Natural killer cell treated with Interleukin-12 subunit alpha and Interleukin-12 subunit beta and Interleukin-15 and Interleukin-18, amount 100 ng/mL, for 72 hours (primary cell): ENCODE measurements around the gene HTATSF1. TPM values are rescaled to one million over a fixed set of nuclear protein-coding genes. Genes with fewer than 3 reads are reported as not detected.

Experiments
- ATAC-seq, 2 donors: fragments of 150-1000 bp; cut with Tn5 transposase in 1 of 2; sonication (Bioruptor Pico), chemical (Tn5 transposase) in 1 of 2; 2 replicates each; pipeline ENCODE4 v1.10.0; 2021
- DNase-seq: peaks from one replicate; pipeline ENCODE4 v3.0.0; 2022; ENCODE audit warnings: low spot score
- H3K27ac Mint-ChIP-seq, 2 donors: 1 replicate in 1 of 2; 2 replicates in 1 of 2; pipeline ENCODE4 v1.8.0; 2022; ENCODE audit warnings: mixed read lengths in 2 of 2, mild to moderate bottlenecking in 1 of 2, moderate library complexity in 1 of 2
- H3K27me3 Mint-ChIP-seq, 2 donors: 1 replicate in 1 of 2; 2 replicates in 1 of 2; pipeline ENCODE4 v1.8.0; 2022; ENCODE audit warnings: mixed read lengths in 2 of 2
- H3K36me3 Mint-ChIP-seq: one replicate; pipeline ENCODE4 v1.8.0; 2022; ENCODE audit warnings: mixed read lengths
- H3K4me1 Mint-ChIP-seq, 2 donors: 1 replicate in 1 of 2; 2 replicates in 1 of 2; pipeline ENCODE4 v1.8.0; 2022; ENCODE audit warnings: low read depth in 2 of 2, mixed read lengths in 2 of 2, mild to moderate bottlenecking in 1 of 2
- H3K4me3 Mint-ChIP-seq: one replicate; pipeline ENCODE4 v1.8.0; 2022; ENCODE audit warnings: mixed read lengths
- H3K9me3 Mint-ChIP-seq: 2 replicates; pipeline ENCODE4 v1.8.0; 2022; ENCODE audit warnings: mixed read lengths
- total RNA-seq, 2 donors: library from RNA; stranded (reverse); gene quantifications; one replicate each; pipeline ENCODE4 v1.2.3, GENCODE V29; 2022

The HTATSF1 gene
- total RNA-seq, 2 donors from 2014 or later = 33.3 to 52.2 TPM

DNA sequence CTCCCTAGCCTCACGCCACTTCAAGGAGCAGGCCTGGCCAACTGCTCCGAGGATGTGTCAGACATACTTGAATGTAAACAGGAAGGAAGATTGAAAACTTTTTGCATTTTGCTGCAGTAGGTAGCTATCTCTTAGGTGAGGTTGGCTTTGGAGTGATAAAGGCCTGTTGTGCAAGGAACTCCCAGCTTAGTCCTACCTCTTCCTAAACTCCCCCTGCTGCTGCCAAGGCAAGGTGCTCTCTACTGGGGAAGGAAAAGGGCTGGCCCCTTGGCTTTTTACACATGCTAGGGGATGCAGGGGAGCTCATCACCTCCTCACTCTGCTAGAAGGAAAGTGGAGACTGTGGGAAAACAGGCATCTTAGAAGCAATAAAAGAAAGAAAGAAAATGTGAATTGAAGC lies 20.4 kb upstream of the HTATSF1 start:
- no peaks in the 10 kb centered on the region for H3K9me3 Mint-ChIP-seq
- DNase-seq (no peak), ATAC-seq (no peak)
- H3K4me1 Mint-ChIP-seq = peaks cover 0 to 3% of the 10 kb centered on the region in 2 donors
- no peak overlapping the region for H3K27ac Mint-ChIP-seq
- H3K4me3 Mint-ChIP-seq = no peak overlapping the region
- H3K36me3 Mint-ChIP-seq = no peaks in the 10 kb centered on the region
- H3K27me3 Mint-ChIP-seq = peaks cover 0 to 18% of the 10 kb centered on the region in 2 donors

DNA sequence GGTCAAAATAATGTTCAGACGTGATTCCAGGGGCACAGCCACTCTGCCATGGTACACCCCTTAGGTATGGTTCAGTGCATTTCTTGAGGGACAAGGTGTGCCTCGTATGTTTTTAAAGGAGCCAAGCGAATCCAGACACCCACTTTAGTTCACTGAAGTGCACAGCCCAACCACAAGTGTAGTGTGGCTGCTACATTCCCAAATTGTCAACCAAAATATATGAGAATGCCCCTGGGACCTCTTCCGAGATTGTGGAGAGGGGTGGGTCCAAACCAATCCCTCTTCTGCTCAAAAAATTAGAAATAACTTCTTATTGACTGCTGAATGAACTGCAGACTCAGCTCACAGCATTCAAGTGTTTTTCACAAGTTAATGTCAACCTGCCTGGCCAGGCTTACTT lies 17.0 kb upstream of the HTATSF1 start:
- no peak overlapping the region for H3K4me3 Mint-ChIP-seq
- no peaks in the 10 kb centered on the region for H3K9me3 Mint-ChIP-seq
- H3K36me3 Mint-ChIP-seq = no peaks in the 10 kb centered on the region
- H3K4me1 Mint-ChIP-seq = no peaks in the 10 kb centered on the region
- DNase-seq (no peak), ATAC-seq (no peak)
- no peak overlapping the region for H3K27ac Mint-ChIP-seq
- H3K27me3 Mint-ChIP-seq = peaks cover 6 to 21% of the 10 kb centered on the region in 2 donors

DNA sequence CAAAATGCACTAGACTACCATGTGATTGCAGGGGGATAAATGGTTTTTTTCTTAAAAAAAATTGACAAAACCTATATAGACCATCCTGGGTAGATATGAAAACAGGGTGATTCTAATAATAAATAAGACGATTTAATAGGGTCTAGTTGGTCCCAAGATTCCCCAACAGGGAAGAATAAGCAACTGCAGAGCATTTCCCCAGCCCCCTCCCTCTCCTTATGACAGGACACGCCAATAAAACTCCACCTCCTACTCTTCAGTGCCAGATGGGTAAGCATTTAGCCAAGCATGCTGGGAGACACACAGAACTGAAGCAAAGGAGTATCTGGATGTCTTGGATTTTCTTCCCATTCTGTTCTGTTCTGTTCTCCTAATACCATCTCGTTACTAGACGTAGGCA lies 9.7 kb upstream of the HTATSF1 start, which contains the start of gene BRS3:
Gene BRS3 (plus strand): TSS at position 301 of the 400 bp plus-strand sequence. CDS start 168 bp downstream, outside the sequence.
- Mint-ChIP-seq H3K9me3 (no peaks in the 10 kb centered on the region), H3K4me3 (no peak within 1 kb of the TSS), H3K4me1 (no peaks in the 10 kb centered on the region), H3K27me3 (peaks cover 34 to 45% of the 10 kb centered on the region in 2 donors), H3K36me3 (no peaks in the 10 kb centered on the region), H3K27ac (no peak within 1 kb of the TSS)
- no peak for DNase-seq
- no peak for ATAC-seq

DNA sequence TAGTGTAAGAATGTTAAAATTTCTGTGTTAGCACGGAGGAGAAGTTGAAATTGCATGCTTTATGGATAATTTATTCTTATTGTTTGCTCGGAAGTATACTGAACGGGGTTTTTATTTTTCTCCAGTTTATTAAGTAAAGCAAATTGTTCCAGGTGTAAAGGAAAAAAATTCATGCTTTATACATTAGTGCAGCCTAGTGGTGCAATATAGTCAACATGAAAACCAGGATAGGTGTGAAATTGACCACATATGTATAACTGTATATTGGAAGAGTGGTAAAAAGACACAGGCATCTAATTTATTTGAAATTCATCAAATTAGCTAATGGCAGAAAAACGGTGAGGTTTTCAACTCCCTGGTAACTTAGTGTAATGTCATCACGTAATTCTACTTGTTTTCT lies 8.7 kb upstream of the HTATSF1 start:
- Mint-ChIP-seq H3K27ac (no peak overlapping the region), H3K4me3 (no peak overlapping the region), H3K9me3 (no peaks in the 10 kb centered on the region), H3K27me3 (peaks cover 30 to 39% of the 10 kb centered on the region in 2 donors), H3K4me1 (no peaks in the 10 kb centered on the region), H3K36me3 (no peaks in the 10 kb centered on the region)
- no peak for DNase-seq
- no peak for ATAC-seq

DNA sequence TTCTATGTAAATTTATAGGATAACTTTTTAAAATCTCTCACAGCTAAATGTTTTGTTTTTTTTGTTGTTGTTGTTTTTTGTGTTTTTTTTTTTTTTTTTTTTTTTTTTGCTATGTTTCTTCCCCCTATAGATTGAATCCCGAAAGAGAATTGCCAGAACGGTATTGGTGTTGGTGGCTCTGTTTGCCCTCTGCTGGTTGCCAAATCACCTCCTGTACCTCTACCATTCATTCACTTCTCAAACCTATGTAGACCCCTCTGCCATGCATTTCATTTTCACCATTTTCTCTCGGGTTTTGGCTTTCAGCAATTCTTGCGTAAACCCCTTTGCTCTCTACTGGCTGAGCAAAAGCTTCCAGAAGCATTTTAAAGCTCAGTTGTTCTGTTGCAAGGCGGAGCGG lies 5.6 kb upstream of the HTATSF1 start:
- Mint-ChIP-seq H3K4me3 (no peak overlapping the region), H3K27ac (no peak overlapping the region)

DNA sequence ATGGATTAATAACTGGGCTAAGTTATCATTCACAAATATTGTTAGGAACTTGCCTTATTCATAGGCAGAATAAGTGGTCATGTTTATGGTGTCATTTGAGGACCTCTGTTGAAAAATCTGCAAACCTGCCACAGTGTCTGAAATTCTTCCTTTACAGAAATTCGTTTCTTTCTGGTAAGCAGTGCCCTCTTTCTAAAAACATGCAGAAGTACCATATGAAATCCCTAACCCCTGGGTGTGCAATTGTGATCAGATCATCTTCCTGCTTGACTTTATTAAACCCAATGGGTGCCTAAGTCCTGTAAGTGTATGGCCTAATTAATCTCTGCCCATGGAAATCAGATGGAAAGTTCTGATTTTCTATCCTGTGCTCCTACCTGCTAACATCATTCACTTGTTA lies 4.4 kb upstream of the HTATSF1 start:
- no peaks in the 10 kb centered on the region for H3K9me3 Mint-ChIP-seq
- DNase-seq (no peak), ATAC-seq (no peak)
- H3K27ac Mint-ChIP-seq = no peak overlapping the region
- peaks cover 20 to 32% of the 10 kb centered on the region in 2 donors for H3K27me3 Mint-ChIP-seq
- no peak overlapping the region for H3K4me3 Mint-ChIP-seq
- H3K4me1 Mint-ChIP-seq = no peaks in the 10 kb centered on the region
- H3K36me3 Mint-ChIP-seq = no peaks in the 10 kb centered on the region

More for the DNA sequence above, 5.6 kb upstream of the HTATSF1 start:
- H3K9me3 Mint-ChIP-seq = no peaks in the 10 kb centered on the region
- DNase-seq = no peak
- no peak for ATAC-seq
- no peaks in the 10 kb centered on the region for H3K4me1 Mint-ChIP-seq
- peaks cover 20 to 32% of the 10 kb centered on the region in 2 donors for H3K27me3 Mint-ChIP-seq
- H3K36me3 Mint-ChIP-seq = no peaks in the 10 kb centered on the region

DNA sequence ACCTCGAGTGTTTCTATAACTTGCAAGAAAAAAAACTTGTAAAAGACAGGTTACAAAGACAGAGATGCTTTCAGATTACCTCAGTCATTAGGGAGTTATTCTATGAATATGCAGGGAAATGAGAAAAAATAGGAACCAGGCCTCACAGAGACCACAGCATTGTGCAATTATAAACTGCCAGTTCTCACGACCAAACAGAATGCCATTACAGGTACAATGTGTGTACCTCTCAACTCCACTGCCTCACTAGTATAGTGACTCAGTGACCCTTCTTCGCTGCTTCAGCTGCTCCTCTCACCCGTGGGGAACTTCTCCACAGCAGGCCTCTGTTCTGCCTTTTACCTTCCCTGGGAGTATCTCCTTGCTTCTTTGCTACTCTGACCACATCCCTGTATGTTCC lies 2.3 kb upstream of the HTATSF1 start:
- H3K27me3 Mint-ChIP-seq = peaks cover 15 to 17% of the 10 kb centered on the region in 2 donors
- DNase-seq (no peak), ATAC-seq (no peak)
- H3K4me3 Mint-ChIP-seq = peak overlapping the region; percentile 17
- peak overlapping the region in 1 of 2 donors; percentile 86 for H3K27ac Mint-ChIP-seq
- peaks cover 3 to 10% of the 10 kb centered on the region in 2 donors for H3K4me1 Mint-ChIP-seq
- peaks cover 4% of the 10 kb centered on the region for H3K36me3 Mint-ChIP-seq
- H3K9me3 Mint-ChIP-seq = no peaks in the 10 kb centered on the region

DNA sequence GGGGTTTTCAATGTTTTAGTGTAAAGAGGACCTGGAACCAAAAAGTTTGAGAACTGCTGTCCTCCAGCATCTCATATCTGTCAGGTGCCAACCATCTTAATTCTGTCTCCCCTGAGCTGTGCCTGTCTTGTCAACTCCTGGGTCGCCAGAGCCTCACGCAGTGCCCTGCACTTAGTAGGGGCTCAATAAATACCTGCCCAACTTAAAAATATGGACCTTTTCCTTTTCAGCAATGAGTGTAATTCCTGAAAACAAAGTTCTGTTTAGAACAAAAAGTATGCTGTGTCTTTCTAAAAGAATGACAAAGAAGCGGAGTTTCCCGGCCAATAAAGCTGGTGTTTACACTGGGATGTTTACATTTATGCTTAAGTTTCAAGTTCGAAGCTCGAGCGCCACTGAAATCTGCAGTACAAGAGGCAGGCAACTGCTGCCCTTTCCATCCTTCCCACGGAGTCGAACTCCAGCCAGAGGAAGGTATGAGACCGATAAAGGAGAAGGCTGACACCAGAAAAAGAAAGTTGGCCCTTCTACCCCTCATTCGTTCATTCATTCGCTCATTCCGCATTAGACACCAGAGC lies 1.1 kb upstream of the HTATSF1 start:
- Mint-ChIP-seq H3K9me3 (no peaks in the 10 kb centered on the region), H3K4me3 (peak overlapping the region; percentile 83), H3K4me1 (peaks cover 3 to 10% of the 10 kb centered on the region in 2 donors), H3K36me3 (peaks cover 4% of the 10 kb centered on the region), H3K27ac (peak overlapping the region; percentile 86 to 95), H3K27me3 (peaks cover 7 to 11% of the 10 kb centered on the region in 2 donors)
- DNase-seq (no peak), ATAC-seq (no peak)

DNA sequence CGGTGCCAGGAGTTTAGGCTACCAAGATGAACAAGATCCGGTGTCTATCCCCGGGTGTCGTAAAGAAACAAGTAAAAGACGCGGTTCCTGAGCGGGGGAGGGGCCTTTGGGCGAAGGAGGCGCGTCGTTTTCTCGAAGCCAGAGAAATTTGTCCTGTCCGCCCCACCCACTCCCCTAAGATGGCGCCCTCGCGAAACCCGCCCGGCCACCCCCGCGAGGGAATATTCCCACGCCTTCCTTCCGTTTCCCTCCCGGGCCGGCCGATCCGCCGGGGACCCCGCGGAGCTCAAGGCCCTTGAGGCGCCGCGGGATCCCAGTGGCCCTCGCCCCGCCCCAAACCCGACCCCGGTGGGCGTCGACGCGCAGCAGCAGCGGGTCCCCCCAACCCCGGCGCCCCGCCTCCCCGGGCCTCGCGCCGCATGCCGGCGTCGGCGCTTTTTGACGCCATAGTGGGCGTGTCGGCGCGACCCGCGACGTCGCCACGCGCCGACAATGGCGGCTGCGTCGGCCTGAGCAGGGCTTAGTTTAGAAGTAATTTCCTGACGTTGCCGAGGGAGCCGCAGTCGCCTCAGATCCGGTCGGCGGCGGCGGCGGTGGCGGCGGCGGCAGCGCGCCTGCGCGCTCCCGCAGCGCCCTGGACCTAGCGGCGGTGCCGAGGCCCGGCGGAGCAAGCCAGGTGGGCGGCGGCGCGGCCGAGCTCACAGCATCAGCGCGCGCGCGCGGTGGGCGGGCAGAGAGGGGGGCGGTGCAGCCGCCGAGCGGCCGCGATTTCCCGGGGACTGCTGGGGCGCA lies 432 bp upstream of the HTATSF1 start:
- DNase-seq = peak; percentile 89
- peaks cover 4% of the 10 kb centered on the region for H3K36me3 Mint-ChIP-seq
- H3K4me3 Mint-ChIP-seq = peak overlapping the region; percentile 93
- peaks cover 3 to 10% of the 10 kb centered on the region in 2 donors for H3K4me1 Mint-ChIP-seq
- H3K27ac Mint-ChIP-seq = peak overlapping the region; percentile 86 to 95
- H3K9me3 Mint-ChIP-seq = no peaks in the 10 kb centered on the region
- peak; percentile 91 for ATAC-seq
- peaks cover 5 to 9% of the 10 kb centered on the region in 2 donors for H3K27me3 Mint-ChIP-seq

DNA sequence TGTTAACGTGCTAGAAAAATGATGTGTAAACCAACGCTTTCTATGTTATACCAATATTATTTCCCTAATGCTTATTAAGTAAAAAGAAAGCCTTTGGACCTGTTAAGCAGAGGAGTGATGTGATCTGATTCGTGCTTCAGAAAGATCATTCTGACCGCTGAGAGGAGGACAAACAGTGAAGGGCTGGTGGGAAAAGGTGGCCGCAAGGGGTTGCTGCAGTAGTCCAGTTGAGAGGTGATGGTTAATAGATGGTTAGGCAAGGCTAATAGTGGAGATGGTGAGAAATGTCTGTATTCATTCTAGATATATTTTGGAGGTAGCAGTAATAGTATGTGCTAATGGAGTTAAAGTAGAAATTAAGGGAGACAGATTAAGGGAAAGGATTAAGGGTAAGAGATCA lies 21.7 kb downstream of the HTATSF1 start:
- ATAC-seq (no peak), DNase-seq (no peak)
- no peaks in the 10 kb centered on the region for H3K9me3 Mint-ChIP-seq
- peaks cover 0 to 4% of the 10 kb centered on the region in 2 donors for H3K4me1 Mint-ChIP-seq
- no peak overlapping the region for H3K4me3 Mint-ChIP-seq
- no peak overlapping the region for H3K27ac Mint-ChIP-seq
- peaks cover 0 to 8% of the 10 kb centered on the region in 2 donors for H3K27me3 Mint-ChIP-seq
- no peaks in the 10 kb centered on the region for H3K36me3 Mint-ChIP-seq

DNA sequence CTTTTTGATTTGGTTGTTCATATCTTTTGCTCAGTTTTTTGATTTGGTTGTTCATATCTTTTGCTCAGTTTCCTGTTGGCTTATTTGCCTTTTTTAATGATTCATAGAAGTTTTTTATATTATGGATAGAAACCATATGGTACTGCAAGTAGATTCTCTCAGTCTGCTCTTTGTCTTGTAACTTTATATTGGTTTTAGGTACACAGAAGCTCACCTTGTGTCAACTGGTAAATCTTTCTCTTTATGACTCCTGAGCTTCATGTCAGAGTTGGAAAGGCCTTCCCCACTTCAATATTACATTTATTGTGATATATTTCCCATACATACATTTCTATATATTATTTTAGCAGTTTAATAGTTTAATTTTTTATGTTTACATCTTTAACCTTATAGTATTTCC lies 26.4 kb downstream of the HTATSF1 start:
- Mint-ChIP-seq H3K4me1 (peaks cover 2 to 4% of the 10 kb centered on the region in 2 donors), H3K27me3 (peaks cover 0 to 19% of the 10 kb centered on the region in 2 donors), H3K36me3 (no peaks in the 10 kb centered on the region), H3K9me3 (no peaks in the 10 kb centered on the region), H3K27ac (no peak overlapping the region), H3K4me3 (no peak overlapping the region)
- DNase-seq = no peak
- ATAC-seq = no peak

DNA sequence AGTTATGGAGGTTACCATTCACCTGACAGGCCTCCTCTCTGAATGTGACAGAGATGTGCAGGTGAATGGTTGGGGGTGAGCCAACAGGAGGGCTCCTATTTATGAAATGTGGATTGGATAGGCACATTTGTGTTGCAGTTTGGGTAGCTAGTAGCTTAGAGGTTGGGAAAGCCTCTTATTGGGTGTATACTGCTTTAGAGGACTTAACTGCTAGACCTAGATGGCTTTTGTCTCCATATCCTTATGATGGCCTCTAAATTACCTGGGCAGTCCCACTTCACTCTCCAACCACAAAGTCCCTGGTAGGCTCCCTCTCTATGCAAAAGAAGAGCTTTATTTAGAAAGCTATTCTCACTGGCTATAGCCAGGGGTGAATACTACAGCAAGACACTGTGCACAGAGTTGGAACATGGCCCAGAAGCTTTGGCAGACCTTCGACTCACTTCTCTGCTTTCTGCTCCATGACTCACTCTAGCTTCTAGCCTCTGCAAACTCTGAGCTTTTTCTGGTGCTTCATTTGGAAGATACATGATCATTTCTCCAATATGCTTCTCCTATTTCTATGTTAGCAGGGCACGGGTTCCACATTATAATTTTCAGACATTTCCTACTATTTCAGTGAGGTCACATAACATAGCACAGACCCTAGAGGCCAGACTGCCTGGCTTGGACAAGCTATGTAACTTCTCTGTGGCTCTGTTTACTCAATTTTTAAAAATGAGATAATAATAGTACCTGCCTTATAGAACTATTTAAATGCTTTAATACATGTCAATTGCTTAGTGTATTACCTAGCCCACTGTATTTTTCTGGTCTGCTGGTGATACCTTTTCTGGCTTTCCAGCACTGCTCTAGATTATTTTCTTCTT lies 28.6 kb downstream of the HTATSF1 start:
- H3K4me3 Mint-ChIP-seq = no peak overlapping the region
- no peak overlapping the region for H3K27ac Mint-ChIP-seq
- H3K27me3 Mint-ChIP-seq = peaks cover 0 to 28% of the 10 kb centered on the region in 2 donors
- no peak for DNase-seq
- no peaks in the 10 kb centered on the region for H3K36me3 Mint-ChIP-seq
- ATAC-seq = no peak
- H3K4me1 Mint-ChIP-seq = peaks cover 4 to 5% of the 10 kb centered on the region in 2 donors
- no peaks in the 10 kb centered on the region for H3K9me3 Mint-ChIP-seq

DNA sequence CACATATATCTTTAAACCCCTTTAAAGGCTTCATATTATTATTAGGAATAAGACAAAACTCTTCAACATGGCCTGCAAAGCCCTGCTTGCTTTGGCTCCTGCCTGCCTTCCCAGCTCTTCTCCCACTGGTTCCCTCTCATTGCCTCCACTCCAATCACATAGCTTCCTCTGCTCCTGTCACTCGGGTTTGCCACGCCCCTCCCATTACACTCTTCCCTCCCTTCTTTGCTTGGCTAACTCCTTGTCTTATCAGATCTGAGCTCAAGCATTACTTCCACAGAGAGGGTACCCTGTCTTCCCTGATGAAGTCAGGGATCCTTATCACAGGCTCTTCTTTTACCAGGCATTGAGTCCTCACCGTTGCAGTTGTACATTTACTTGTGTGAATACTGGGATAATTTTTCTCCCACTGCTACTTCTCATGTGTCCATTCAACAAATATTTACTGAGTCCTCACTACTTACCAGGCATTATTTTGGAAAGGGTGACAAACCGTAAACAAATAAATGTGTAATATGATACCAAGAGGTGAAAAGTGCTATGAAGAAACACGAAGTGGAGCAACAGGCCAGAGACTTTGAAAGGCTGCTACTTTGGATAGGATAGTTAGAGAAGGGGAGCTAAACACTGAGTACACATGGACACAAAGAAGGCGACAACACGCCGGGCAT lies 31.4 kb downstream of the HTATSF1 start:
- no peak for ATAC-seq
- Mint-ChIP-seq H3K27ac (no peak overlapping the region), H3K36me3 (no peaks in the 10 kb centered on the region), H3K27me3 (peaks cover 0 to 33% of the 10 kb centered on the region in 2 donors), H3K4me1 (peaks cover 0 to 5% of the 10 kb centered on the region in 2 donors), H3K4me3 (no peak overlapping the region), H3K9me3 (no peaks in the 10 kb centered on the region)
- DNase-seq = no peak
